PC-3 (cell line): ENCODE measurements around the gene PIGK.

Experiments
- EZH2 ChIP-seq: fragments of 300-600 bp; sonication (generic); IDR thresholded peaks from one replicate; pipeline ENCODE4 v1.6.1; 2017; ENCODE audit warnings: antibody characterized with exemption, mild to moderate bottlenecking, low read length; ENCODE audit not compliant: unreplicated experiment
- EZH2phosphoT487 ChIP-seq: fragments of 300-600 bp; sonication (generic); IDR thresholded peaks from 2 replicates; pipeline ENCODE4 v1.6.1; 2018; ENCODE audit warnings: mild to moderate bottlenecking, antibody characterized with exemption, low read length, borderline replicate concordance
- TF ChIP-seq, protein P1 (sequence below): fragments of 300-600 bp; sonication (generic); conservative IDR thresholded peaks from 2 replicates; pipeline ENCODE4 v1.5.1; 2017; ENCODE audit warnings: antibody characterized with exemption, low read depth, mild to moderate bottlenecking, low read length

DNA sequence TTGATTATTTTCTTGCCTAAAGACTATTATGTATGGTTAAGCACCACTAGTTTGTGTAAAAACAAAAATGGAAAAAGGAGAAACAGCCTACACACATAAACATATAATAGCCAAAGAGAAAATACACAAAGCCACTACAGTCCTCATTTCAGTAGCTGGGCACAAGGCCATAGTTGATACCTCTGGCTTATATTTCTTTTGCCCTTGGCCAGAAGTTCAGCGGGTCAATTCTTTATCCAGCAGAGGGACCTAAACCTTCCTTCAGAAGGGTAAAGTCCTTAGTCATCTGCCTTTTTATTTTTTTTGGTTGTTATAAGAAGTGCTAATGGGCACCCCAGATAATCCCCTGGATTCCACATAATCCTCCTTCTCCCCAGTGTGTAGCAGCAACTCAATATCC is 134.1 kb downstream of the PIGK start:
- TF ChIP-seq, protein P1, sequence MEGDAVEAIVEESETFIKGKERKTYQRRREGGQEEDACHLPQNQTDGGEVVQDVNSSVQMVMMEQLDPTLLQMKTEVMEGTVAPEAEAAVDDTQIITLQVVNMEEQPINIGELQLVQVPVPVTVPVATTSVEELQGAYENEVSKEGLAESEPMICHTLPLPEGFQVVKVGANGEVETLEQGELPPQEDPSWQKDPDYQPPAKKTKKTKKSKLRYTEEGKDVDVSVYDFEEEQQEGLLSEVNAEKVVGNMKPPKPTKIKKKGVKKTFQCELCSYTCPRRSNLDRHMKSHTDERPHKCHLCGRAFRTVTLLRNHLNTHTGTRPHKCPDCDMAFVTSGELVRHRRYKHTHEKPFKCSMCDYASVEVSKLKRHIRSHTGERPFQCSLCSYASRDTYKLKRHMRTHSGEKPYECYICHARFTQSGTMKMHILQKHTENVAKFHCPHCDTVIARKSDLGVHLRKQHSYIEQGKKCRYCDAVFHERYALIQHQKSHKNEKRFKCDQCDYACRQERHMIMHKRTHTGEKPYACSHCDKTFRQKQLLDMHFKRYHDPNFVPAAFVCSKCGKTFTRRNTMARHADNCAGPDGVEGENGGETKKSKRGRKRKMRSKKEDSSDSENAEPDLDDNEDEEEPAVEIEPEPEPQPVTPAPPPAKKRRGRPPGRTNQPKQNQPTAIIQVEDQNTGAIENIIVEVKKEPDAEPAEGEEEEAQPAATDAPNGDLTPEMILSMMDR, result no peak
- TF ChIP-seq EZH2, result no peak
- no peak for TF ChIP-seq EZH2phosphoT487
